Measurements from ENCODE around the gene LACC1.

Gene LACC1

GRCh38 chr13:43872181-43872580 lies 7.5 kb upstream of the LACC1 start:
- H2AFZ ChIP-seq (ENCODE audit: low read length) = no peak overlapping the region
- H3K27ac ChIP-seq (ENCODE audit: low read length) = no peak overlapping the region
- DNase-seq = no peak
- H3K9me3 ChIP-seq (replicated peaks; ENCODE audit: insufficient read depth, low read length) = no peaks in the 10 kb centered on the region
- H3K79me2 ChIP-seq (ENCODE audit: low read length) = no peaks in the 10 kb centered on the region
- H3K4me1 ChIP-seq (ENCODE audit: low read length) = peaks cover 5% of the 10 kb centered on the region; the same call in 1 of the 2 replicates
- H3K4me3 ChIP-seq (ENCODE audit: low read length) = no peak overlapping the region
- no peaks in the 10 kb centered on the region for H3F3A ChIP-seq (ENCODE audit: insufficient read depth, low read length)
- no peaks in the 10 kb centered on the region for H3K9me2 ChIP-seq (replicated peaks; ENCODE audit: insufficient read depth, low read length)
- TF ChIP-seq CTCF (IDR thresholded peaks at IDR 0.05; ENCODE audit: low read length) (no peak), EZH2 (optimal IDR thresholded peaks at IDR 0.05; ENCODE audit: low read depth, low read length) (no peak), EZH2phosphoT487 (IDR thresholded peaks at IDR 0.05; ENCODE audit: low read length) (no peak)
- no peaks in the 10 kb centered on the region for H4K20me1 ChIP-seq (ENCODE audit: insufficient read depth, low read length)
- no peaks in the 10 kb centered on the region for H3K36me3 ChIP-seq (replicated peaks; ENCODE audit: insufficient read depth, low read length)
- H3K9ac ChIP-seq (ENCODE audit: low read length) = no peak overlapping the region
- no peak overlapping the region for H3K4me2 ChIP-seq (ENCODE audit: low read depth, low read length)
- H3K27me3 ChIP-seq (replicated peaks; ENCODE audit: insufficient read depth, low read length) = no peaks in the 10 kb centered on the region

DNA sequence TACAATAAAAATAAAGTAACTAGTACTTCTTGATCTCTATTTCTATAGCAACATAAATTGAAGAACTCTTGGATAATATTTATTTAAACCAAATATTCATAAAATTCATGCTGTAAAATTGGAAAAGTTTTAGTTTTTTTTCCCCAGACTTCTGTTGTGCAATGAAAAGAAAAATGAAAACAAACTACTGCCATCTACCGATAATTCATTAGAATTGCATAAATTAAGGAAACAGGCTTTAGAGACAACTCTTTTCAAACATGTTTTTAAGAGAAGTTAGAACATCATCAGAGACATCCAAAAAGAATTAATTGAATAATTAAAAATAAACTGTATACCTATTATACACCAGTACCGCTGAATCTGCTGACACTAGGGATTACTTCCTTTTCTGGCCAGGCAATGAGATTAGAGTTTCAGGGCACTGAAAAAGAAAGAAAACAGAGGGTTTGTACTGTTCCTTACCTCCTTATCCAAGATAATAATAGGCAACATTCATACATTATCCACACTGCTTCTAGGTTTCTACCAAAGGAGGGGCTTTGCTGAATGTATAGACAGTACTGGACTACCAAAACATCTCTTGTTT lies 5.1 kb upstream of the LACC1 start:
- no peak overlapping the region for H3K9ac ChIP-seq (ENCODE audit: low read length)
- no peak overlapping the region for H3K27ac ChIP-seq (ENCODE audit: low read length)

GRCh38 chr13:43876366-43876765 lies 3.3 kb upstream of the LACC1 start:
- Histone ChIP-seq H3K4me3 (ENCODE audit: low read length) (no peak overlapping the region), H3K36me3 (replicated peaks; ENCODE audit: insufficient read depth, low read length) (no peaks in the 10 kb centered on the region), H2AFZ (ENCODE audit: low read length) (no peak overlapping the region), H3F3A (ENCODE audit: insufficient read depth, low read length) (no peaks in the 10 kb centered on the region), H3K79me2 (ENCODE audit: low read length) (no peaks in the 10 kb centered on the region), H3K9ac (ENCODE audit: low read length) (no peak overlapping the region), H3K27me3 (replicated peaks; ENCODE audit: insufficient read depth, low read length) (no peaks in the 10 kb centered on the region), H3K9me2 (replicated peaks; ENCODE audit: insufficient read depth, low read length) (no peaks in the 10 kb centered on the region), H3K4me1 (ENCODE audit: low read length) (peaks cover 14% of the 10 kb centered on the region), H3K9me3 (replicated peaks; ENCODE audit: insufficient read depth, low read length) (no peaks in the 10 kb centered on the region), H3K27ac (ENCODE audit: low read length) (no peak overlapping the region), H3K4me2 (ENCODE audit: low read depth, low read length) (no peak overlapping the region), H4K20me1 (ENCODE audit: insufficient read depth, low read length) (no peaks in the 10 kb centered on the region)
- DNase-seq = no peak
- TF ChIP-seq EZH2 (optimal IDR thresholded peaks at IDR 0.05; ENCODE audit: low read depth, low read length) = no peak
- TF ChIP-seq EZH2phosphoT487 (IDR thresholded peaks at IDR 0.05; ENCODE audit: low read length) = no peak
- no peak for TF ChIP-seq CTCF (IDR thresholded peaks at IDR 0.05; ENCODE audit: low read length)

More for the DNA sequence above, 5.1 kb upstream of the LACC1 start:
- Histone ChIP-seq H3K79me2 (ENCODE audit: low read length) (no peaks in the 10 kb centered on the region), H3K4me2 (ENCODE audit: low read depth, low read length) (peak overlapping the region; percentile 37; the same call in 1 of the 2 replicates), H2AFZ (ENCODE audit: low read length) (peak overlapping the region; percentile 8; the same call in 1 of the 2 replicates), H3K4me3 (ENCODE audit: low read length) (no peak overlapping the region), H3K36me3 (replicated peaks; ENCODE audit: insufficient read depth, low read length) (no peaks in the 10 kb centered on the region), H4K20me1 (ENCODE audit: insufficient read depth, low read length) (no peaks in the 10 kb centered on the region), H3K9me3 (replicated peaks; ENCODE audit: insufficient read depth, low read length) (no peaks in the 10 kb centered on the region), H3F3A (ENCODE audit: insufficient read depth, low read length) (no peaks in the 10 kb centered on the region), H3K9me2 (replicated peaks; ENCODE audit: insufficient read depth, low read length) (no peaks in the 10 kb centered on the region), H3K4me1 (ENCODE audit: low read length) (peaks cover 14% of the 10 kb centered on the region), H3K27me3 (replicated peaks; ENCODE audit: insufficient read depth, low read length) (no peaks in the 10 kb centered on the region)
- peak; percentile 14 for DNase-seq
- TF ChIP-seq EZH2phosphoT487 (IDR thresholded peaks at IDR 0.05; ENCODE audit: low read length) = no peak
- TF ChIP-seq CTCF (IDR thresholded peaks at IDR 0.05; ENCODE audit: low read length) = peak; percentile 31
- no peak for TF ChIP-seq EZH2 (optimal IDR thresholded peaks at IDR 0.05; ENCODE audit: low read depth, low read length)

All from MM.1S (cell line).